H1 (cell line): ENCODE results near the gene PDHB. TPM values are rescaled to one million over a fixed set of nuclear protein-coding genes. Genes with fewer than 3 reads are reported as not detected.

Experiments used
- CTCF ChIA-PET: fragments of 300-600 bp; sonication (Branson Sonifier 250); formaldehyde crosslinking; loops from one replicate; lab custom pipeline; 2021; ENCODE audit not compliant: partially characterized antibody; lab: Charles Lee
- POLR2A ChIA-PET: fragments of 300-600 bp; sonication (Branson Sonifier 250); formaldehyde crosslinking; loops from one replicate; lab custom pipeline; 2021; ENCODE audit warnings: inconsistent platforms; ENCODE audit not compliant: partially characterized antibody; lab: Charles Lee
- DNase-seq, 2 experiments: peaks; one replicate each; pipeline versions ENCODE4 v3.0.0 to v3.0.0-alpha.2; 2010 to 2022; ENCODE audit warnings: low spot score in 2 of 2, low read depth in 1 of 2, mixed read lengths in 1 of 2
- FAIRE-seq: peaks from 2 replicates; lab custom pipeline; 2011; peaks lifted over from hg19 to GRCh38; lab: Jason Lieb, UNC
- H2AFZ ChIP-seq: 2 replicates; pipeline ENCODE4 v1.8.1; 2012; ENCODE audit warnings: low read length, inconsistent platforms
- H2AK5ac ChIP-seq: 2 replicates; pipeline ENCODE4 v1.6.1; 2013; ENCODE audit warnings: low read depth, low read length
- H2BK120ac ChIP-seq: replicated peaks from 2 replicates; pipeline ENCODE3; 2013; ENCODE audit warnings: low read depth, low read length, inconsistent platforms
- H2BK12ac ChIP-seq: 2 replicates; pipeline ENCODE4 v1.6.1; 2013; ENCODE audit warnings: low read depth, low read length
- H2BK15ac ChIP-seq: 2 replicates; pipeline ENCODE4 v1.6.1; 2013; ENCODE audit warnings: low read length
- H2BK20ac ChIP-seq: 2 replicates; pipeline ENCODE4 v1.6.1; 2013; ENCODE audit warnings: low read length
- H2BK5ac ChIP-seq: 2 replicates; pipeline ENCODE4 v1.6.1; 2013; ENCODE audit warnings: low read depth, low read length
- H3K14ac ChIP-seq: 2 replicates; pipeline ENCODE4 v1.6.1; 2013; ENCODE audit warnings: inconsistent platforms; ENCODE audit not compliant: insufficient read length
- H3K18ac ChIP-seq: 2 replicates; pipeline ENCODE4 v1.6.1; 2013; ENCODE audit warnings: low read length; ENCODE audit errors: extremely low read depth
- H3K23ac ChIP-seq: 2 replicates; pipeline ENCODE4 v1.6.1; 2013; ENCODE audit warnings: inconsistent platforms; ENCODE audit not compliant: insufficient read length
- H3K23me2 ChIP-seq: 2 replicates; pipeline ENCODE4 v1.6.1; 2013; ENCODE audit warnings: low read depth, low read length
- H3K27ac ChIP-seq: 2 replicates; pipeline ENCODE4 v1.6.1; 2011; ENCODE audit warnings: low read depth, low read length, inconsistent platforms
- H3K27me3 ChIP-seq, 4 experiments: replicated peaks in 1 of 4; 1 replicate in 1 of 4; 2 replicates in 3 of 4; pipeline versions ENCODE4 v1.6.1 to v1.8.1; 2011 to 2013; ENCODE audit warnings: low read length in 3 of 4, mild to moderate bottlenecking in 3 of 4, inconsistent platforms in 2 of 4, mixed read lengths in 2 of 4, moderate library complexity in 1 of 4; ENCODE audit not compliant: control insufficient read depth in 3 of 4, insufficient read depth in 3 of 4; ENCODE audit errors: extremely low read depth in 1 of 4
- H3K36me3 ChIP-seq, 4 experiments: 2 replicates each; pipeline versions ENCODE4 v1.6.1 to v1.8.1; 2011 to 2013; ENCODE audit warnings: mild to moderate bottlenecking in 4 of 4, low read length in 3 of 4, moderate library complexity in 2 of 4, control low read depth in 1 of 4, inconsistent platforms in 1 of 4; ENCODE audit not compliant: insufficient read depth in 4 of 4, control insufficient read depth in 2 of 4
- H3K4ac ChIP-seq: replicated peaks from 2 replicates; pipeline ENCODE3; 2013; ENCODE audit warnings: low read length, low read depth, mixed read lengths, inconsistent platforms; ENCODE audit not compliant: insufficient read length
- H3K4me1 ChIP-seq, 4 experiments: replicated peaks in 1 of 4; 1 replicate in 1 of 4; 2 replicates in 3 of 4; pipeline versions ENCODE4 v1.6.1 to v1.8.1; 2011 to 2013; ENCODE audit warnings: low read length in 3 of 4, inconsistent platforms in 2 of 4, mixed read lengths in 1 of 4; ENCODE audit not compliant: insufficient read depth in 4 of 4, control insufficient read depth in 3 of 4
- H3K4me2 ChIP-seq, 2 experiments: 2 replicates each; pipeline versions ENCODE4 v1.6.1 to v1.8.1; 2011 to 2013; ENCODE audit warnings: low read depth in 2 of 2, low read length in 2 of 2, control low read depth in 1 of 2, inconsistent platforms in 1 of 2, mild to moderate bottlenecking in 1 of 2; ENCODE audit not compliant: insufficient read depth in 1 of 2
- H3K4me3 ChIP-seq, 4 experiments: fragments of 200-600, 300-600 bp in 1 of 4; sonication (generic), shearing (Covaris generic), sonication (Bioruptor Twin) in 1 of 4; 2 replicates each; pipeline versions ENCODE4 v1.5.1 to v1.8.1; 2011 to 2016; ENCODE audit warnings: low read length in 4 of 4, low read depth in 3 of 4, control low read depth in 2 of 4, inconsistent platforms in 2 of 4, mild to moderate bottlenecking in 2 of 4, mixed read lengths in 1 of 4, moderate library complexity in 1 of 4; ENCODE audit not compliant: insufficient read depth in 2 of 4; ENCODE audit errors: extremely low read depth in 1 of 4
- H3K56ac ChIP-seq: replicated peaks from 2 replicates; pipeline ENCODE3; 2013; ENCODE audit warnings: low read depth, mild to moderate bottlenecking, mixed read lengths, low read length, inconsistent platforms; ENCODE audit not compliant: insufficient read length
- H3K79me1 ChIP-seq: 2 replicates; pipeline ENCODE4 v1.6.1; 2013; ENCODE audit warnings: low read depth, low read length, control low read depth
- H3K79me2 ChIP-seq, 2 experiments: 2 replicates each; pipeline versions ENCODE4 v1.6.1 to v1.8.1; 2012 to 2013; ENCODE audit warnings: low read length in 2 of 2, mild to moderate bottlenecking in 2 of 2, inconsistent platforms in 1 of 2; ENCODE audit not compliant: insufficient read depth in 2 of 2, control insufficient read depth in 1 of 2
- H3K9ac ChIP-seq, 4 experiments: replicated peaks in 1 of 4; 1 replicate in 1 of 4; 2 replicates in 3 of 4; pipeline versions ENCODE4 v1.6.1 to v1.8.1; 2011 to 2013; ENCODE audit warnings: low read depth in 3 of 4, low read length in 3 of 4, control low read depth in 2 of 4, mild to moderate bottlenecking in 2 of 4, moderate library complexity in 2 of 4, inconsistent platforms in 1 of 4; ENCODE audit errors: extremely low read depth in 1 of 4
- H3K9me3 ChIP-seq, 2 experiments: 2 replicates each; pipeline versions ENCODE4 v1.6.1 to v1.8.1; 2012 to 2013; ENCODE audit warnings: mild to moderate bottlenecking in 2 of 2, moderate library complexity in 2 of 2, control low read depth in 1 of 2, inconsistent platforms in 1 of 2, low read depth in 1 of 2, low read length in 1 of 2, mixed read lengths in 1 of 2; ENCODE audit not compliant: insufficient read depth in 2 of 2
- H4K20me1 ChIP-seq, 2 experiments: replicated peaks in 1 of 2; 2 replicates each; pipeline versions ENCODE3 to v1.8.1; 2011 to 2013; ENCODE audit warnings: inconsistent platforms in 2 of 2, low read length in 2 of 2, mild to moderate bottlenecking in 1 of 2; ENCODE audit not compliant: insufficient read depth in 2 of 2, control insufficient read depth in 1 of 2
- H4K5ac ChIP-seq: 2 replicates; pipeline ENCODE4 v1.6.1; 2013; ENCODE audit warnings: low read length, low read depth, mixed read lengths, inconsistent platforms; ENCODE audit not compliant: insufficient read length
- H4K8ac ChIP-seq: 2 replicates; pipeline ENCODE4 v1.8.0; 2013; ENCODE audit warnings: mild to moderate bottlenecking, moderate library complexity, low read length, inconsistent platforms; ENCODE audit not compliant: insufficient read depth; ENCODE audit errors: extremely low read depth
- H4K91ac ChIP-seq: replicated peaks from 2 replicates; pipeline ENCODE3; 2013; ENCODE audit warnings: low read length, mixed read lengths, inconsistent platforms; ENCODE audit not compliant: insufficient read length
- ASH2L ChIP-seq: fragments of 200-600, 300-600 bp; sonication (generic); IDR thresholded peaks from one replicate; pipeline ENCODE4 v1.7.1; 2017; ENCODE audit warnings: low read length
- BCL11A ChIP-seq, 2 experiments: IDR thresholded peaks; one replicate each; pipeline ENCODE4 v1.6.1; 2011; ENCODE audit warnings: low read depth in 2 of 2, low read length in 2 of 2, mild to moderate bottlenecking in 2 of 2
- CBX8 ChIP-seq: fragments of 300-800, 300-1000 bp; sonication (generic); IDR thresholded peaks from 2 replicates; pipeline ENCODE4 v1.7.1; 2016; ENCODE audit warnings: low read depth, low read length, borderline replicate concordance
- CHD1 ChIP-seq: IDR thresholded peaks from 2 replicates; pipeline ENCODE4 v1.6.1; 2012; ENCODE audit warnings: low read depth, low read length, improper control_type of control experiment
- GTF2F1 ChIP-seq: IDR thresholded peaks from 2 replicates; pipeline ENCODE4 v1.6.1; 2012; ENCODE audit warnings: low read depth, low read length, improper control_type of control experiment, borderline replicate concordance
- HDAC2 ChIP-seq, 2 experiments: fragments of 300-600 bp in 1 of 2; sonication (generic) in 1 of 2; IDR thresholded peaks; 2 replicates each; pipeline ENCODE4 v1.6.1; 2011 to 2012; ENCODE audit warnings: low read depth in 2 of 2, low read length in 2 of 2, mild to moderate bottlenecking in 2 of 2, moderate library complexity in 2 of 2, borderline replicate concordance in 1 of 2, inconsistent platforms in 1 of 2
- KDM4A ChIP-seq: IDR thresholded peaks from one replicate; pipeline ENCODE4 v1.7.1; 2012; ENCODE audit warnings: low read depth, mild to moderate bottlenecking, moderate library complexity, low read length, inconsistent platforms; ENCODE audit not compliant: severe bottlenecking
- MAX ChIP-seq: IDR thresholded peaks from 2 replicates; pipeline ENCODE4 v1.6.1; 2012; ENCODE audit warnings: inconsistent platforms
- RAD21 ChIP-seq, 2 experiments: IDR thresholded peaks in 1 of 2; conservative IDR thresholded peaks in 1 of 2; 2 replicates each; pipeline ENCODE4 v1.6.1; 2011; ENCODE audit warnings: low read depth in 2 of 2, low read length in 2 of 2, improper control_type of control experiment in 1 of 2, inconsistent platforms in 1 of 2, mild to moderate bottlenecking in 1 of 2, moderate library complexity in 1 of 2
- SIX5 ChIP-seq: IDR thresholded peaks from 2 replicates; pipeline ENCODE4 v1.6.1; 2011; ENCODE audit warnings: mild to moderate bottlenecking, low read depth, low read length
- SP1 ChIP-seq: IDR thresholded peaks from 2 replicates; pipeline ENCODE4 v1.6.1; 2011; ENCODE audit warnings: low read depth, low read length
- SP4 ChIP-seq: IDR thresholded peaks from 2 replicates; pipeline ENCODE4 v1.6.1; 2012; ENCODE audit warnings: low read length, inconsistent platforms
- TBP ChIP-seq: IDR thresholded peaks from 2 replicates; pipeline ENCODE4 v1.6.1; 2011; ENCODE audit warnings: low read depth, low read length, improper control_type of control experiment
- TCF12 ChIP-seq: IDR thresholded peaks from 2 replicates; pipeline ENCODE4 v1.6.1; 2011; ENCODE audit warnings: low read depth, mild to moderate bottlenecking, low read length
- WGBS, 2 experiments: shearing (Covaris generic) in 1 of 2; methylation state at CpG; one replicate each; pipeline versions ENCODE4 v1.1.6 to v1.1.7; 2013 to 2015; ENCODE audit warnings: low lambda C conversion rate in 2 of 2, mixed read lengths in 2 of 2, inconsistent platforms in 1 of 2, low coverage in 1 of 2, missing lambda C conversion rate in 1 of 2; ENCODE audit not compliant: insufficient replicate concordance in 2 of 2, insufficient coverage in 1 of 2, insufficient read length in 1 of 2; ENCODE audit errors: extremely low coverage in 1 of 2, missing lambda C conversion rate in 1 of 2; 5-methylcytosine and 5-hydroxymethylcytosine counted together
- polyA plus RNA-seq, 7 experiments: library from polyadenylated mRNA; depleted of rRNA in 3 of 7; stranded (reverse) in 5 of 7; unstranded in 2 of 7; fragments of >200 nt in 5 of 7; fragments of 200-250 nt in 2 of 7; gene quantifications; 1 replicate in 5 of 7; 2 replicates in 1 of 7; 4 replicates in 1 of 7; pipeline versions ENCODE4 v1.2.1 to v1.2.3, GENCODE V29; 2011 to 2013; ENCODE audit warnings: missing spikeins in 2 of 7, mixed read lengths in 2 of 7
- total RNA-seq: library from RNA; stranded (reverse); fragmentation: NEBNext Ultra II Directional; extraction: Animal tissue kit (Norgen Biotek cat#: 25700); gene quantifications from 2 replicates; pipeline ENCODE4 v1.2.1, GENCODE V29; 2021

PDHB gene
- total and polyA plus RNA-seq, 2 of the 8 experiments (the other 6 are each of a cell fraction or from before 2014, with no cell fraction given) = 90.4 to 140 TPM

GRCh38 chr3:58464866-58465265, 31.2 kb upstream of the PDHB start:
- H3K23ac ChIP-seq = no peak overlapping the region
- no peak overlapping the region for H3K14ac ChIP-seq
- TF ChIP-seq TCF12 (no peak), SIX5 (no peak), CHD1 (no peak), RAD21 (IDR thresholded peaks at IDR 0.05 in 1 of 2, conservative IDR thresholded peaks at IDR 0.05 in 1 of 2; ENCODE audit: low read depth in 2 of 2, low read length in 2 of 2) (no peak), KDM4A (no peak), SP4 (no peak), MAX (no peak), ASH2L (no peak), SP1 (no peak), BCL11A (IDR thresholded peaks at IDR 0.05; ENCODE audit: low read depth in 2 of 2, low read length in 2 of 2) (no peak), TBP (no peak), HDAC2 (IDR thresholded peaks at IDR 0.05; ENCODE audit: borderline replicate concordance in 1 of 2, low read depth in 2 of 2, low read length in 2 of 2) (no peak), GTF2F1 (no peak), CBX8 (no peak)
- H2BK120ac ChIP-seq = no peak overlapping the region
- H4K20me1 ChIP-seq = no peaks in the 10 kb centered on the region
- ChIA-PET POLR2A (interaction anchor here (1.2 kb wide), 1 partner anchor 31 kb away, joined by 4 read pairs; the partner anchor contains the start of gene PDHB), CTCF (interaction anchor here (1.0 to 2.2 kb wide), 8 partner anchors 8 to 66 kb away, joined by 3 to 9 read pairs (median 5); no protein-coding TSS in a partner anchor)
- no peak overlapping the region for H2BK15ac ChIP-seq
- H3K27me3 ChIP-seq = no peaks in the 10 kb centered on the region
- H3K23me2 ChIP-seq = no peaks in the 10 kb centered on the region
- no peak overlapping the region for H2BK12ac ChIP-seq
- peaks cover 0 to 4% (median 2%) of the 10 kb centered on the region in 4 experiments; a peak in 4 of 7 replicates for H3K4me1 ChIP-seq
- H4K91ac ChIP-seq = no peak overlapping the region
- no peak overlapping the region for H3K4me2 ChIP-seq
- no peaks in the 10 kb centered on the region for H3K79me1 ChIP-seq
- no peaks in the 10 kb centered on the region for H3K9me3 ChIP-seq
- no peak overlapping the region for H3K56ac ChIP-seq
- H3K36me3 ChIP-seq = no peaks in the 10 kb centered on the region
- H4K5ac ChIP-seq = no peak overlapping the region
- no peak overlapping the region for H4K8ac ChIP-seq
- no peak overlapping the region for H3K27ac ChIP-seq
- no peaks in the 10 kb centered on the region for H3K79me2 ChIP-seq
- no peak overlapping the region for H3K4ac ChIP-seq
- H2AK5ac ChIP-seq = no peak overlapping the region
- H3K4me3 ChIP-seq = no peak overlapping the region
- no peak overlapping the region for H3K9ac ChIP-seq
- 80% methylated on average over 3 of the region's 3 CpGs; no CpG with 5 or more reads in 1 of the 2 experiments for WGBS, 2 experiments
- H2AFZ ChIP-seq = no peak overlapping the region
- DNase-seq (no peak), FAIRE-seq (no peak)
- H2BK5ac ChIP-seq = no peak overlapping the region
- H2BK20ac ChIP-seq = no peak overlapping the region
- H3K18ac ChIP-seq = no peak overlapping the region
